DMS53 (cell line): Measurements from ENCODE around the gene GLRX3.
"Not testable (repeated sequence)": the region's sequence is repeated elsewhere in the genome, so short reads cannot be mapped to it uniquely, and the experiment has no call there.

Source experiments
- DNase-seq: peaks from one replicate; lab custom pipeline; 2025; lab: John Stamatoyannopoulos, UW

The GLRX3 gene

GRCh38 chr10:130136226-130137089 is at the start of gene GLRX3:
Gene GLRX3, plus strand, starts transcription at chr10:130136391. Its CDS starts 30 bp downstream, at chr10:130136421.
- DNase-seq: peak; percentile 90

GRCh38 chr10:130090565-130090964 is 45.6 kb upstream of the GLRX3 start:
- DNase-seq: not testable (repeated sequence)

GRCh38 chr10:130099344-130099743 is 36.8 kb upstream of the GLRX3 start:
- DNase-seq: no peak

GRCh38 chr10:130105724-130106123 is 30.5 kb upstream of the GLRX3 start:
- DNase-seq: no peak

GRCh38 chr10:130108146-130108545 is 28.0 kb upstream of the GLRX3 start:
- not testable (repeated sequence) for DNase-seq

- no peak for DNase-seq
These were observed 27.1 kb upstream of the GLRX3 start for GRCh38 chr10:130108934-130109604.

GRCh38 chr10:130109796-130110245 is 26.4 kb upstream of the GLRX3 start:
- peak; percentile 85 for DNase-seq

- DNase-seq: peak; percentile 97
These were observed 25.7 kb upstream of the GLRX3 start, which contains the start of gene C10orf143 for GRCh38 chr10:130110246-130111112. Gene C10orf143, minus strand, starts transcription at chr10:130110830. Its CDS starts 58 bp downstream, at chr10:130110772.

- DNase-seq: peak; percentile 97
These were observed 24.9 kb upstream of the GLRX3 start for GRCh38 chr10:130111113-130111851.

- DNase-seq: no peak
These were observed 24.4 kb upstream of the GLRX3 start for GRCh38 chr10:130111852-130112180.

GRCh38 chr10:130112821-130113220 is 23.4 kb upstream of the GLRX3 start:
- DNase-seq: no peak

- DNase-seq: not testable (repeated sequence)
These were observed 19.2 kb upstream of the GLRX3 start for GRCh38 chr10:130116942-130117341.

GRCh38 chr10:130117535-130117934 is 18.7 kb upstream of the GLRX3 start:
- DNase-seq: not testable (repeated sequence)

GRCh38 chr10:130121486-130122079 is 14.6 kb upstream of the GLRX3 start:
- DNase-seq: peak; percentile 14

GRCh38 chr10:130127364-130128061 is 8.7 kb upstream of the GLRX3 start:
- peak; percentile 83 for DNase-seq

GRCh38 chr10:130128062-130128781 is 8.0 kb upstream of the GLRX3 start:
- no peak for DNase-seq

- no peak for DNase-seq
These were observed 7.3 kb upstream of the GLRX3 start for GRCh38 chr10:130128922-130129321.

GRCh38 chr10:130135676-130136225 is 440 bp upstream of the GLRX3 start:
- no peak for DNase-seq

GRCh38 chr10:130137090-130137448 is 878 bp downstream of the GLRX3 start:
- DNase-seq: peak; percentile 74
